HG03378 (cell line): ENCODE results near the gene DNAJC11.
A peak's percentile ranks its signal among the peaks of the same experiment; 100 is the strongest.
"Not testable (repeated sequence)": the region's sequence is repeated elsewhere in the genome, so short reads cannot be mapped to it uniquely, and the experiment has no call there.

Source experiments
- ATAC-seq: cut with Tn5 transposase; IDR thresholded peaks from one replicate; pipeline ENCODE4 v1.9.1; 2021; ENCODE audit warnings: mild to moderate bottlenecking, moderate library complexity; ENCODE audit not compliant: unreplicated experiment

DNAJC11 gene

GRCh38 chr1:6602669-6603237 is 98.9 kb downstream of the DNAJC11 start, which contains the start of gene KLHL21:
Gene KLHL21, minus strand, starts transcription at chr1:6602869. Its CDS starts 52 bp downstream, at chr1:6602817.
- ATAC-seq = peak; percentile 32

- peak; percentile 3 for ATAC-seq
These were observed 99.5 kb downstream of the DNAJC11 start for GRCh38 chr1:6601923-6602668.

GRCh38 chr1:6601049-6601922 is 100.3 kb downstream of the DNAJC11 start:
- ATAC-seq = peak; percentile 37

- ATAC-seq = no peak
These were observed 101.1 kb downstream of the DNAJC11 start for GRCh38 chr1:6600410-6601048.

- not testable (repeated sequence) for ATAC-seq
These were observed 101.6 kb downstream of the DNAJC11 start for GRCh38 chr1:6599991-6600390.

GRCh38 chr1:6599141-6599975 is 102.3 kb downstream of the DNAJC11 start:
- ATAC-seq = no peak

GRCh38 chr1:6597777-6598131 is 103.9 kb downstream of the DNAJC11 start:
- ATAC-seq = no peak

- no peak for ATAC-seq
These were observed 104.5 kb downstream of the DNAJC11 start for GRCh38 chr1:6596886-6597776.

- no peak for ATAC-seq
These were observed 105.3 kb downstream of the DNAJC11 start for GRCh38 chr1:6596351-6596750.

GRCh38 chr1:6594977-6595740 is 106.5 kb downstream of the DNAJC11 start:
- no peak for ATAC-seq

- ATAC-seq = no peak
These were observed 107.8 kb downstream of the DNAJC11 start for GRCh38 chr1:6593810-6594209.

- no peak for ATAC-seq
These were observed 108.6 kb downstream of the DNAJC11 start for GRCh38 chr1:6592865-6593593.

GRCh38 chr1:6592441-6592840 is 109.2 kb downstream of the DNAJC11 start:
- no peak for ATAC-seq

- no peak for ATAC-seq
These were observed 110.0 kb downstream of the DNAJC11 start for GRCh38 chr1:6591644-6592043.

GRCh38 chr1:6591222-6591621 is 110.4 kb downstream of the DNAJC11 start:
- no peak for ATAC-seq

GRCh38 chr1:6590046-6590445 is 111.6 kb downstream of the DNAJC11 start:
- no peak for ATAC-seq

GRCh38 chr1:6588893-6589520 is 112.6 kb downstream of the DNAJC11 start:
- ATAC-seq = no peak
